ENCODE data around the gene CPB2.

Gene CPB2

DNA sequence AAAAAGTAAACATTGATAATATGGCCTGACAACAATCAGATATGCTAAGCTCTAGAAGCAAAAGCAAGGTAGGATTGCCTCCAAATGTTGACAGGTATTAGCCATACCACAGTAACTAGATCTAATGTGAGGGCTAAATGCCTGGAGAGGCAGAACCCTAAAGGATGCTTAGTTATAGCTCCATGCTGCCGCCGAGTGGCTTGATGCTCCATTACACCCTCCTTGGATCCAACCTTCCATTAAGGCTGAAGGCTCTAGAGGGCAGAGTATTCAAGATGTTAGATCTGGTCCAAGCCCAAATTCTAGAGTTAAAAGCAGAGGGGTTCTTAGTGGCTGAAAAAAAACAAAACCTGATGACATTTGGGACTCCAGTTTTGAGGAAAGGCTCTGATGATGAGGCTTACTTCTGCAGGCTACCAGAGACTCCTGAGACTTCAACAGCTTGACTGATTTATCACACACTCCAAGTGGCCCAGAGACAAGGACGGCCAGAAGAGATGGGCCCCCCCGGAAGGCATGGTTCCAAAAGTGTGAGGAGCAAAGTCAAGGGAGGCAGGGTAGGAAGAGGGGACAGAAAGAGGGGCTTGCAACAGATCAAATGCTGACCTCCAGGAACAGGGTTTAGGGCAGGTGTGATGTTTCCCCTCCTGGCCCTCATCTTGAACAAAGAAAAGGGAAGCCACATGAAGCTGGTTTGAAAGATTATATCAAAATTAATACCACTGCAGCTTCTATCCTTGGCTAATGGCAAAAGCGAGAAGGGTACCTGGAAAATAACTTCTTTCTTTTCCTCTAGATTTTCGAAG is 21.9 kb upstream of the CPB2 start:
- DNase-seq, result peak; percentile 69

- no peak for DNase-seq
Observed at GRCh38 chr13:46126056-46126455, 21.2 kb upstream of the CPB2 start.

DNA sequence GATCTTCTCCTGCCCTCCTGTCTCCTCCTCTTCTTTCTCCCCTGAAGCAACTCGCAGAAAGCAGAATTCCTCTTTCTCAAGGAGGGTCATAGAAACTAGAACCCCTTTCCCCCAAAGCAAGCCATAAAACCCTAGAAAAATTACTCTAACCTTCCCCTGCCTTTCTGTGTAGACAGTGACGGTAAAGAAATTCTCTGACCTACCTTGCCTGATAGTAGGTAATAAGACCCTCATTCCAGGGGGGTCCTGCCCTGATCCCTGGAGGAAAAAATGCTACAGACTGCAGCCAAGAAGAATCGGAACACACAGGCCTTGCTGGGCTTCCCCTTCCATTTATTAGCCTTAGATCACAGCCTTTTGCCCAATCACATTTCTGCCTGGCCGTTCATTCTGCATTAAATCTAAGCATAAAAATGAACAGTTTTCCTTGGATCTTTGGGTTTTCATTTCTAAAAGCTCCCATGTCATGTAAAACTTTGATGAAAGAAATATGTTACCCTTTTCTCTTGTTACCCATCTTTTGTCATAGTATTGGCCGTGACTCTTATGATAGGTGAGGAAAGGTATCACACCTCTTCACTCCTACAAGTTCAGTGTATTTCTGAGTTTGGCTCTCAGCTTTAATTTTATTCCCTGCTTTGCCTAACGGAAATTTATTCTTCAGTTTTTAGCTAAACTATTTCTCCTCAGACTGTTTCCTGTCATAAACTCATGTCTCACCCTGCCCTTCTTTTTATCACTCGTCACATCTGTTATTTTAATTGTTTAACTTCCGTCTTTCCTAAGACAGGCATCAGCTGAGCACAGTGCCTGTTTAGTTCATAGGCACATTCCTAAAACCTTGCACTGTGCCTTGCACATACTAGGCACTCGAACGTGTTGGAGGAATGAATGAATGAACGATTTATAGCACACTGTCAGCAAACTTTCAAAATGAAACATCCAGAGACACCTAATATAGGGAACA is 20.4 kb upstream of the CPB2 start:
- DNase-seq, result no peak

- peak; percentile 21 for DNase-seq
Observed at GRCh38 chr13:46124531-46124966, 19.7 kb upstream of the CPB2 start.

- no peak for DNase-seq
Observed at GRCh38 chr13:46122304-46122703, 17.5 kb upstream of the CPB2 start.

DNA sequence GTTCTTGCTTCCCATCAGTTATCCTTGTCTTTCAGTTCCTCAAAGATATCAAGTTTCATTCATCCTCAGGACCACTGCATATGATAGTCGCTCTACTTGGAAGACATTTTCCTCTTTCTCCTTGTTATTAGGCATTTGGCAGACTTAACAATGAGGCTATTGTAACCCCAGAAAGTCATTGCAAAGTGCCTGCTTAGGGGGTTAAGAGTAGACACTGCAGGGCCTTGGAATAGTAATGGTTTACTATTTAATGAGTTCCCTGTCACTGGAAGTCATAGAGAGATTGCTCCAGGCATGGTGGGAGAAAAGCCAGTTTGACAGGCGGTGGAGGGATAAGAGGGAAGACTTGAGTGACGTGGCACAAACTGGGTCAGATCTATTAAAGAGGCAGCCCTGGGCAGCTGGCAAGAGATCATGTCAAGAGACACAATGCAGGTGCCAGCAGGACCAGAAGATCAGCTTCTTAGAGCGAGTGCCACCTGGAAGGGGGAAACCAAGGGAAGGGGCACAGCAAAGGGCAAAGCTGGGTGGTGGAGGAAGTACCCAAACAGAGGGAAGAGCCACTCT is 16.8 kb upstream of the CPB2 start:
- no peak for DNase-seq

GRCh38 chr13:46121033-46121432 is 16.2 kb upstream of the CPB2 start:
- DNase-seq, result no peak

DNA sequence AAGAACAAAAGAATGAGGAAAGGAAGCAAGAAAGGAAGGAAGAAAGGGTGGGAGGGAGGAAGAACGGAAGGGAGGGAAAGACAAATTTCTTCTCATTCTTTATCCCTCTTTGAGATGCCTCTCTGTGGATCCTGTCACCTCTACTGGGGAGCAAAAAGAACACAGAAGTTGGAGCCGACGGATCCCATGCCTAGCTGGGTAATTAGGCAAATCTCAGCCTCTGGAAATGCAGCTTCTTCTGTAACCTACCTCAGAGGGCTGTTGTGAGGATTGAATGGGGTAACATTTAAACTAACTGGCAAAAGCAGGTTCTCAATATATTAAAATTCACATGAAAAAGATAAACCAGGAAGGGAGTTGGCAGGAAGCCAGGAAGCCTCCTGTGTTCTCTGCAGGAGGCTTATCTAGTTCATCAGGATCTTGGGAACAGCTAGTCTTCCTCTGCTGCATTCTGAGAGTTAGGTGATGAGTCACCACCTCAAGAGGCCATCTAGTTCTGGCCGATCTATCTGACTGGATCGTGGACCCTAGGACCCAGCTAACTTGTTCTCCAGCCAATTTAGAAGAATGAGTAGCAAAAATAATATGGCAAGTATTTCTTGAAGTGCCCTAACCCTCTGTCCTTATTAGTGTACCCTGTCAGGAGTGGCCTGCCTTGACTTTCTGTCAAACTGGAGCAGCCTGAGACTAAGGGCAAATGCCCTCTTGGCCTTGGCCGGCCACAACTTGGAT is 15.2 kb upstream of the CPB2 start:
- DNase-seq, result no peak

- DNase-seq, result no peak
Observed at GRCh38 chr13:46116653-46117502, 12.0 kb upstream of the CPB2 start.

DNA sequence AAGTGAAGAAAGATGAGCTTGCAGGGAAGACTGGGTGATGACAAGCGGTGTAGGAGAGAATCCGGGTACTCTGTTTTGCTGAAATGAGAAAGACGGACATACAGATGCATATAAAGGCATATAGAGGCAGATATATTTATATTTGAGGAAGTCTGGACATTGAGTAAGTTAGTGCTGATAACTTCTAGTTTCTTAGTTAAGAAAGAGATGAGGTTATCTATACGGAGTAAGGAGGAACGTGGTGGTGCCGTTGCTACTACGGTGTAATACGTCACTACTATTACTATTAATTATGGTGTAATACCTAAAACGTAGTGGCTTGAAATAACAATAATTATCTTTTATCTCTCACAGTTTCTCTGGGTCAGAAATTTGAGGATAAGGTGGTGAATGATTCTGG is 9.8 kb upstream of the CPB2 start:
- no peak for DNase-seq

GRCh38 chr13:46113596-46113995 is 8.8 kb upstream of the CPB2 start:
- no peak for DNase-seq

- no peak for DNase-seq
Observed at GRCh38 chr13:46111151-46111550, 6.3 kb upstream of the CPB2 start.

- no peak for DNase-seq
Observed at GRCh38 chr13:46109451-46109850, 4.6 kb upstream of the CPB2 start.

DNA sequence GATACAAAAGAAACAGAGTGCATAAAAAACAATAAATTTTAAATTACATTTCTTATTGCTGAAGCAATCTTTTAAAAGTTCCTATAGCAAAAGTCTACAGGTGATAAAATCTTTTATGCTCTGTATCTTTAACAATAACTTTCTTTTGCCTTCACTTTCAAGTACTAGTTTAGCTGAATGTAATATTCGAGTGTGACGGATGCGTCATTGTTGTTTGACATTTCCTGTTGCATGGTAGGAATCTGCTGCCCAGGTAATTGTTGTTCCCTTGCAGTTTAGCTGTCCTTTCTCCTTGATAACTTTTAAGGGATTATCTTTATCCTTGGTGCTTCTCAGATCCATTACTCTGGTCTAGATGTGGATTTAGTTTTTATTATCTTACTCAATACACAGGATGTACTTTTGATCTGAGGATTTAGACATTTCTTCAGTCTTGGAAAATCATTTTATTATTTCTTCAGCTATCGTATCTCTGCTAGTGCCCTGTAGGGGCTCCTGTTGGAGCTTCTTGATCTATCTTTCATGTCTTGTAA is 2.1 kb upstream of the CPB2 start:
- no peak for DNase-seq

- no peak for DNase-seq
Observed at GRCh38 chr13:46103037-46103436, 1.8 kb downstream of the CPB2 start.

DNA sequence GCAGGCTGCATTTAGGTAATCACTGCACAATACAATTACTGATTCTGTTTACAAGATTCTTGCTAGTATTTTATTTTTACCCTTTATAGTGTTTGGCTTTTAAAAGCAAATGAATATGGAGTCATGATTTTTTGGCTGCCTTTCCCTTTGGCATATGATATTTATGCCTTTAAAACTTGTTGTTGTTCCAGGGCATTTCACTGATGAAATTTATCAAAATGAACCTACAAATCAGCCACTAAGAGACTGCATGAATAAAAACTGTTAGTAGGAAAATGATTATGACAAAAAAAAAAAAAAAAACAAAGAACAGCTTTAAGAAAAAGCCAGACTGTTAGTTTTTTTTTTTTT is 2.6 kb downstream of the CPB2 start:
- DNase-seq, result no peak

DNA sequence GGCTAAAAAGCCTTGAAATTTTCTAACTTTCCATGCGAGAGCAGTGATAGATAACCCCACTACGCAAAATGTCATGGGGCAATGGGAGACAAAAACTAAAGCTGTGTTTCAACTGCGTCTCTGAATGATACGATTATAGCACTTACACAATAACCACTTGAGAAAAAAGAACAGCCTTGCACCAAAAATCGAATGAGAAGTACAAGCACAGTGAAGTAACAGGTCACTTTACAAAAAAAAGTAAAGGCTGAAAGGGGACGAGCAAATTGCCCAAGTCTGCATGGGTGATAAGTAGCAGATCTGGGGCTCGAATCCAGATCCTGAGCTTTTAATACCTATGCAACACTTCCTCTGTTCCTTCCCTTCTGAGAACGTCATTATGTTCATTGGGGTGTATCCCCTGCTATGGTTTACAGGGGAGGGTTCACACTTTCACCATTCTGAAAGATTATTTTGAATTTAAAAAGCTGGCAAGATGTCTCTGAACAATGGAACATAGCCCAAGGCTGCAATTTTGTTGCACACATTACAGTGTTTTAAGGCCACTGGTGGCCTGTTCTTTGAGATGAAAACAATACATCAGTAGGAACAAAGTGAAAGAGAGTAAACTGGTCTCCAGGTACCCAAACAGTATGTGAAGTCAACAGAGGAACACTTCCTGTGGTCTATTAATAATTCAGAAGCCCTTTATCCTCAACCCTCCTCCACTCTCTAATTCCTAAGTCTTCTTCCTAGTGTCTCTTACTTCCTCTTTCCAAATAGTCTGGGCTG is 3.2 kb downstream of the CPB2 start:
- DNase-seq, result no peak

DNA sequence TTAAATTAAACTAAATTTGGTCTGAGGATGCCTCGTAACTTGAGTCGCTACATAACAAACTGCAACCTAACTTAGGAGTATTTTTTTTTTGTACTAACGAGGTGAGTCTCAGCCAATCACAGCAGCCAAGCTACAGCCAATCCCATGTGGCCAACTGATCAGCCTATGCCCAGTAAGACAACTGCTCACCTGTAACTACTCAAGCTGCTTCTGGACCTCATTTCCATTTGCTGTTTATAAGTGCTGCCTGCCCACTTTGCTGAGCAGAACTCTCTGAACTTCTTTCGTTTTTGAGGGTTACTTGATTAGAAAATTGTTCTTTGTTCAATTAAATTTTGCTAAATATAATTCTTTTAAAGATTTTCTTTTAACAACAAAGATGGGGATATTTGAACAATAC is 3.8 kb downstream of the CPB2 start:
- DNase-seq, result no peak

DNA sequence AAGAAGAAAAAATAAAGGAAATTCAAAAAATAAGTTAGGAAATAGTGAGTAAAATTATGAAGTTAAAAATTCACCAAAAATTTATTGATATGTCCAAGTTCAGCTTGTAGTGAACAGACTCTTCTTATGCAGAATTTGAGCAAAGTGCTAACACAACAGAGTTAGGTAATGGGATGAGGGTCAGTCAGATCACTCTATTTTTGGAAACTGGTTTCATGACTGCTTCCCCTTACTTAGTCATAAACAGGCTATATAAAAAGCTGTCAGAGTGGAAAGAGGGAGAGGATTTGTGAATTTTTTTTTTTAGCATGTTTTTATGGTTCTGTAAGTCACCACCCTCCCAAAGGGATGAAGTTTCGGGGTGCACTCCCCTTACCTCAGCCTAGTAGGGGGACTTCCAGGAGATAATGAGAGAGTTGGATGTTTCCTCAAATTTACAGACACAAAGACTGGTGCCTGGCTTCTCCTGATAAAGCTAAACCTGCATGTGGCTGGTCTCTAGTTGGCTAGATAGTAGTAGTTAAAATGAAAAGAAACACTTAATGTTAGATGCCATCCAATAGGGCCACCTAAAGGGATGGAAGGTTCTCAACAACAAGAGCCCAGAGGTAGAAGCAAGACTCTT is 4.5 kb downstream of the CPB2 start:
- DNase-seq, result no peak

DNA sequence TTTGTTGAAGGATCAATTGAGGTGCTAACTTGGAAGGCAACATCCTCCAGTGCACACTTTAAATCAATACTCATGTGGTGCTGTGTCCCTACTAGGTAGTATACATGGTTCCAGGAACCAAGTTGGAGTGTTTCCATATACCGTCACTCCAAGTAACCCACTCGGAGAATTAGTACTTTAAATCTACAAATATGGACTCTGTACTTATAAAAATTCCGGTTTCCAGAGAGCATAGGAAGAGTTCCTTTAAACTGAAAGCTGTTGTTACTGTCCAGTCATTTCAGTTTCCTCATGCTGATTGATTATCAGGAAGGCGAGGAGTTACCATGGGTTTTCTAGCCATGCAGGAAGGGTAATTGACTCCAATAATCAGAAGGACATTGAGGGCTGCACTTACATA is 7.2 kb downstream of the CPB2 start:
- no peak for DNase-seq
